HG03460 (cell line): ENCODE measurements around the gene PPIA.
"Not testable (repeated sequence)": the region's sequence is repeated elsewhere in the genome, so short reads cannot be mapped to it uniquely, and the experiment has no call there.

Source experiments
- ATAC-seq: cut with Tn5 transposase; IDR thresholded peaks from one replicate; pipeline ENCODE4 v1.9.1; 2021; ENCODE audit not compliant: unreplicated experiment

PPIA gene

GRCh38 chr7:44784364-44784763 is 12.1 kb upstream of the PPIA start:
- no peak for ATAC-seq

GRCh38 chr7:44785218-44785617 is 11.3 kb upstream of the PPIA start:
- not testable (repeated sequence) for ATAC-seq

DNA sequence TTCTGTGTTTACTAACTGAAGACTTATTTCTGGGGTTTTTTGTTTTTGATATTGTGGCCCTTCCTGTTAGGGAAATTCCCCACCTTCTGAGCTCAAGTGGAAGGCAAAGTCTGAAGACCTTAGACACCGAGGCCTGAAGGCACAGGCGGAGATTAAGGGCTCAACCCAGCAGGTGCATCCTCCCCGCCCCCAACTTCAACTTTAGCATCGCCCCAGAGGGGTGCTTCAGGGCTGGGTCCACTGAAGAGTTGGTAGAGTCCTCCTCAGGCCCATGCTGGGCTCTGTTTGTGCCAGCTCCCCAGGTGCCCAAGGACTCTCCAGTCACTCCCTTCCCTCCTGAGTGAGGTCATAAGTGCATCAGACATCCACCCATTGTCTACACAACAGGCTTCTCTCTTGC is 9.4 kb upstream of the PPIA start:
- ATAC-seq, result no peak

GRCh38 chr7:44787762-44788161 is 8.7 kb upstream of the PPIA start:
- ATAC-seq, result no peak

DNA sequence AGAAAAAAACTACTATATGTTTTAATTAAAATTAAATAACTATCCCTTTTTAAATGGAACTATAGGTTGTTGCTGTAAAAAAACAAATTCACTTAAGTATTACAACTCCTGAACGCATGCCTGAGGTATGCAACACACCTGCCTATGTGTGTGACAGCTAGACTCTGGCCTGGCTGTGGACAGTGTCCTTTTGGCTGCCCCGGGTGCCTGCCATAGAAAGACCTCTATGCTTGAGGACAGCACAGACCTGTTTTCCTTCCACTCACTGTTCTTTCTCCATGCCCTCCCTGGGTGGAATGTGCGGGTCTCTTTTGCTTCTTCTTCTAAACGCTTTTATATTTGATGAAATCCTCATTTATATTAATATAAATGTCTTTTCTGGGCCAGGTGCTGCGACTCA is 6.5 kb upstream of the PPIA start:
- ATAC-seq, result no peak

- no peak for ATAC-seq
These were observed 4.9 kb upstream of the PPIA start for GRCh38 chr7:44791278-44792219.

GRCh38 chr7:44793919-44794318 is 2.6 kb upstream of the PPIA start:
- no peak for ATAC-seq

GRCh38 chr7:44794331-44794730 is 2.1 kb upstream of the PPIA start:
- ATAC-seq, result no peak

DNA sequence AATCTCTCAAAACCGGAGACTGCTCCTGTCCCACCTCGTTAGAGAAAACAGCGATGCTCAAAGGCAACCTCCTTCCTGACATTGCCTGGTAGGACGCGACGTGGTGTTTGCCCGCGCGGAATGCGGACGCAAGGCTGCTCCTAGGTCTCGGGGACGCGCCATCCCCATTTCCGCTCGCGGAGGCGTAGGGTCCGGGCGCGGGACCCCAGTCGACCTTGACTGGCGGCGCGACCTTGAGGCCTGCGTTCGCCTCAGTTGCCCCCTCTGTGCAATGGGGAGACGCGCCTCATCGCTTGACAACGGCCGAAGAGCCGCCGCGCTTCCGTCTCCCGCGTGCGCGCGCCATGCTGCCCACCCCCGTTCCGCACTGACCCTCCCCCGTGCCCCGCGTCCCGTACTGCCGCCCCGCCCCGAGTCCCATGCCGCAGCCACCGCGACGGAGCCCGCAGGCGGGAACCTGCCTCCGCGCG is 412 bp upstream of the PPIA start:
- ATAC-seq, result no peak

GRCh38 chr7:44797329-44798258 is 1.1 kb downstream of the PPIA start:
- peak; percentile 52 for ATAC-seq

DNA sequence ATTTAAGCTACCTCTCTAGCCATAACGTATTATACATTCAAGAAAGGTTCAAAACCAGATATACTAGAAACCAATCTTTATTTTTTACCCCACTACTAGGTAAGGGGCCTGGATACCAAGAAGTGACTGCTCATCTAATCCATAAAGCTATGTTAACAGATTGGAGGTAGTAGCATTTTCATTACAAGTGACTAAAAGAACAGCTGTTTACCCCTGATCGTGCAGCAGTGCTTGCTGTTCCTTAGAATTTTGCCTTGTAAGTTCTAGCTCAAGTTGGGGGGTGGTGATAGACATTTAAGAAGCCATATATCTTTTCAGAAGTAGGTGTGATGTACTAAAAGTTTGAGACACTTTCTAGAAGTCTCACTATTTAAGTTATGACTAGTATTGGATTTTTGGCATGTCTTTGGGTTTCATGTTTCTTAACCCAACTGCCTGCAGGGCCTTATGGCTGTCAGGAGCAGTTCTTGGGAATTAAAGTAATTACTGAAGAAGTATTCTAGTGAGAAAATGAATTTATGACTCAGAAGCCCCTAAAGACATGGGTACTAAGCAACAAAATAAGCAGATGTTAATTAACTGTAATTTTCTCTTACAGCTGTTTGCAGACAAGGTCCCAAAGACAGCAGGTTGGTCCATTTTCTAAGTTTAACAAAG is 2.3 kb downstream of the PPIA start:
- ATAC-seq, result no peak

DNA sequence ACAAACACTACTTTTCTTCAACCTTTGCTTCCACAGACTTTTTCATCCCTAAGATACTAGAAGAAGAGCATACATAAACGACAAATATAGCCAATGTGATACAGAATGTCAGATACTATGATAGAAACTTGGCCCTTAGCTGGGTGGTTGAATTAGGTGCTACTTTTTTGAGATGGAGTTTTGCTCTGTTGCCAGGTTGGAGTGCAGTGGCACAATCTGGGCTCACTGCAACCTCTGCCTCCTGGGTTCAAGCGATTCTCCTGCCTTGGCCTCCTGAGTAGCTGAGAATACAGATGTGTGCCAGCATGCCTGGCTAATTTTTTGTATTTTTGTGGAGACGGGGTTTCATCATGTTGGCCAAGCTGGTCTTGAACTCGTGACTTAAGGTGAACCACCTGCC is 3.5 kb downstream of the PPIA start:
- ATAC-seq, result no peak

DNA sequence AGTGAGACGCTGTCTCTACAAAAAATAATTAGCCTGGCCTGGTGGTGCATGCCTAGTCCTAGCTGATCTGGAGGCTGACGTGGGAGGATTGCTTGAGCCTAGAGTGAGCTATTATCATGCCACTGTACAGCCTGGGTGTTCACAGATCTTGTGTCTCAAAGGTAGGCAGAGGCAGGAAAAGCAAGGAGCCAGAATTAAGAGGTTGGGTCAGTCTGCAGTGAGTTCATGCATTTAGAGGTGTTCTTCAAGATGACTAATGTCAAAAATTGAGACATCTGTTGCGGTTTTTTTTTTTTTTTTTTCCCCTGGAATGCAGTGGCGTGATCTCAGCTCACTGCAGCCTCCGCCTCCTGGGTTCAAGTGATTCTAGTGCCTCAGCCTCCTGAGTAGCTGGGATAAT is 5.4 kb downstream of the PPIA start:
- ATAC-seq, result no peak

GRCh38 chr7:44802418-44803025 is 6.0 kb downstream of the PPIA start:
- ATAC-seq, result no peak

DNA sequence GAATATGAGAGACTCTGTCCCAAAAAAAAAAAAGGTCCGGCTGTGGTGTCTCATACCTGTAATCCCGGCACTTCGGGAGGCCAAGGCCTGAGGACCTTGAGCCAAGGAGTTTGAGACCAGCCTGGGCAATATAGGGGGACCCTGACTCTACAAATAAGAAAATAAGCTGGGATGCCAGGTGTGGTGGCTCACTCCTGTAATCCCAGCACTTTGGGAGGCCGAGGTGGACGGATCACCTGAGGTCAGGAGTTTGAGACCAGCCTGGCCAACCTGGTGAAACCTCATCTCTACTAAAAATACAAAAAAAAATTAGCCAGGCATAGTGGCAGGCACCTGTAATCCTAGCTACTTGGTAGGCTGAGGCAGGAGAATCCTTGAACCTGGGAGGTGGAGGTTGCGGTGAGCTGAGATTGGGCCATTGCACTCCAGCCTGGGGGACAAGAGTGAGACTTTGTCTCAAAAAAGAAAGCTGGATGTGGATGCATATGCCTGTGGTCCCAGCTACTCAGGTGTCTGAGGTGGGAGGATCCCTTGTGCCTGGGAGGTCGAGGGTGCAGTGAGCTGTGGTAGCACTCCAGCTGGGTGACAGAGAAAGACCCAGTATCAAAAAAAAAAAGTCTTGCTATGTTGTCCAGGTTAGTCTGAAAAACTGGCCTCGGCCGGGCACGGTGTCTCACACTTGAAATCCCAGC is 7.5 kb downstream of the PPIA start:
- ATAC-seq, result not testable (repeated sequence)

DNA sequence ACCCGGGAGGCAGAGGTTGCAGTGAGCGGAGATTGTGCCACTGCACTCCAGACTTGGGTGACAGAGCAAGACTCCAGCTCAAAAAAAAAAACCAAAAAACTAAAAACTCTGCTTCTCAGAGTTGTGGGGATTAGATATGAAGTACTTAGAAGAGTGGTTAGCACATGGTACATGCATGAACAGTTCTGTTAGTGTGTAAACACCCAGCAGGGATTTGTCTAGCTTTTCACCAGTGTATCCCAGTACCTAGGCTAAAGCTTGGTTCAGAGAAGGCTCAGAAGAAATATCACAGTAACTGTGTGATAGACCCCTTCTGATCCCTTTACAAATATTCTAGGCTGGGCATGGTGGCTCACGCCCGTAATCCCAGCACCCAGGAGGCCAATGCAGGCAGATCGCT is 9.5 kb downstream of the PPIA start:
- no peak for ATAC-seq

- ATAC-seq, result no peak
These were observed 12.5 kb downstream of the PPIA start for GRCh38 chr7:44808914-44809393.

- no peak for ATAC-seq
These were observed 14.6 kb downstream of the PPIA start for GRCh38 chr7:44811093-44811492.

- no peak for ATAC-seq
These were observed 15.1 kb downstream of the PPIA start for GRCh38 chr7:44811571-44811970.

GRCh38 chr7:44814919-44815318 is 18.4 kb downstream of the PPIA start:
- ATAC-seq, result no peak
